HG02571 (cell line): Measurements from ENCODE around the gene RNU6-1.

Experiments used
- ATAC-seq: cut with Tn5 transposase; IDR thresholded peaks from one replicate; pipeline ENCODE4 v1.9.1; 2021; ENCODE audit warnings: mild to moderate bottlenecking, moderate library complexity; ENCODE audit not compliant: unreplicated experiment

Gene RNU6-1

GRCh38 chr15:67834581-67835296 is 5.1 kb downstream of the RNU6-1 start:
- no peak for ATAC-seq

GRCh38 chr15:67833710-67834511 is 5.9 kb downstream of the RNU6-1 start:
- no peak for ATAC-seq

- no peak for ATAC-seq
Measured at GRCh38 chr15:67832897-67833709, 6.7 kb downstream of the RNU6-1 start.

- no peak for ATAC-seq
Measured at GRCh38 chr15:67832031-67832551, 7.8 kb downstream of the RNU6-1 start.

- no peak for ATAC-seq
Measured at GRCh38 chr15:67831363-67831762, 8.5 kb downstream of the RNU6-1 start.

GRCh38 chr15:67829647-67830504 is 10.0 kb downstream of the RNU6-1 start:
- ATAC-seq = no peak

GRCh38 chr15:67828969-67829646 is 10.7 kb downstream of the RNU6-1 start:
- ATAC-seq = no peak

GRCh38 chr15:67828278-67828968 is 11.4 kb downstream of the RNU6-1 start:
- no peak for ATAC-seq

- no peak for ATAC-seq
Measured at GRCh38 chr15:67827562-67828277, 12.1 kb downstream of the RNU6-1 start.

GRCh38 chr15:67826717-67827561 is 12.9 kb downstream of the RNU6-1 start:
- ATAC-seq = no peak

GRCh38 chr15:67825881-67826716 is 13.7 kb downstream of the RNU6-1 start:
- no peak for ATAC-seq

- ATAC-seq = no peak
Measured at GRCh38 chr15:67824976-67825880, 14.6 kb downstream of the RNU6-1 start, which contains the start of gene SKOR1. Gene SKOR1 (plus strand): TSS chr15:67825509. CDS start chr15:67825603, 94 bp downstream.

- ATAC-seq = no peak
Measured at GRCh38 chr15:67824197-67824968, 15.5 kb downstream of the RNU6-1 start.

GRCh38 chr15:67823314-67824196 is 16.3 kb downstream of the RNU6-1 start:
- ATAC-seq = no peak
